ENCODE data around the gene SLC7A14. TPM values are rescaled to one million over a fixed set of nuclear protein-coding genes. Genes with fewer than 3 reads are reported as not detected.

The SLC7A14 gene
- 1.1 and 2.0 TPM in 2 replicates for total RNA-seq

GRCh38 chr3:170585937-170586310 is at the start of gene SLC7A14:
SLC7A14 (minus strand) TSS chr3:170586075; CDS start chr3:170526936, 59,139 bp downstream.

GRCh38 chr3:170418422-170419398 is 167.2 kb downstream of the SLC7A14 start, which contains the start of gene CLDN11:
CLDN11 (plus strand) TSS chr3:170418868; CDS start chr3:170419067, 199 bp downstream.

Other genes starting within 250 kb of the SLC7A14 start
- gene SKIL, start 228.4 kb downstream of the SLC7A14 start, total RNA-seq = 83.4 and 112 TPM in 2 replicates
- gene CLDN11, start 167.2 kb downstream of the SLC7A14 start, total RNA-seq = 698 and 1,051 TPM in 2 replicates

All from vein endothelial cell (primary cell).